Measurements from ENCODE around the gene MS4A2.

DNA sequence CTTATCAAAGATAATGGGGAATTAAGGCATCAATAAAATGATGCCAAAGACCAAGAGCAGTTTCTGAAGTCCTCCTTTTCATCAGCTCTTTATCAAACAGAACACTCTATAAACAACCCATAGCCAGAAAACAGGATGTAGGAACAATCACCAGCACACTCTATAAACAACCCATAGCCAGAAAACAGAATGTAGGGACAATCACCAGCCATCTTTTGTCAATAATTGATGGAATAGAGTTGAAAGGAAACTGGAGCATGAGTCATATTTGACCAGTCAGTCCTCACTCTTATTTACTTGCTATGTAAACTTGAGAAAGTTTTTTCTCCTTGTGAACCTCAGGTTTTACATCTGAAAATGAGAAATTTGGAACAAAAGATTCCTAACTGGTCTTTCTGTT is 10.0 kb downstream of the MS4A2 start:
- TF ChIP-seq BHLHE40 (IDR thresholded peaks at IDR 0.05; ENCODE audit: borderline replicate concordance) (no peak), CTBP1 (IDR thresholded peaks at IDR 0.05; ENCODE audit: borderline replicate concordance) (no peak), SUZ12 (IDR thresholded peaks at IDR 0.05) (no peak), L3MBTL2 (conservative IDR thresholded peaks at IDR 0.05) (no peak), FOXM1 (IDR thresholded peaks at IDR 0.05; ENCODE audit: borderline replicate concordance) (no peak)
- TF ChIP-seq, protein P1, sequence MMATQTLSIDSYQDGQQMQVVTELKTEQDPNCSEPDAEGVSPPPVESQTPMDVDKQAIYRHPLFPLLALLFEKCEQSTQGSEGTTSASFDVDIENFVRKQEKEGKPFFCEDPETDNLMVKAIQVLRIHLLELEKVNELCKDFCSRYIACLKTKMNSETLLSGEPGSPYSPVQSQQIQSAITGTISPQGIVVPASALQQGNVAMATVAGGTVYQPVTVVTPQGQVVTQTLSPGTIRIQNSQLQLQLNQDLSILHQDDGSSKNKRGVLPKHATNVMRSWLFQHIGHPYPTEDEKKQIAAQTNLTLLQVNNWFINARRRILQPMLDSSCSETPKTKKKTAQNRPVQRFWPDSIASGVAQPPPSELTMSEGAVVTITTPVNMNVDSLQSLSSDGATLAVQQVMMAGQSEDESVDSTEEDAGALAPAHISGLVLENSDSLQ (IDR thresholded peaks at IDR 0.05), result no peak

Data from HEK293T (cell line).